Smooth muscle cell (in vitro differentiated cells): ENCODE data around the gene HOXC10. TPM values are rescaled to one million over a fixed set of nuclear protein-coding genes. Genes with fewer than 3 reads are reported as not detected.

Experiments
- DNase-seq: peaks from one replicate; lab custom pipeline; 2025; ENCODE audit not compliant: unreplicated experiment; lab: John Stamatoyannopoulos, UW
- H2AFZ ChIP-seq: fragments of 200-600 bp; sonication (generic); 2 replicates; pipeline ENCODE4 v1.6.0; 2016; ENCODE audit warnings: antibody characterized with exemption, low read depth, mild to moderate bottlenecking
- H3F3A ChIP-seq: fragments of 200-600 bp; sonication (generic); 2 replicates; pipeline ENCODE4 v1.6.0; 2017; ENCODE audit warnings: antibody characterized with exemption, low read depth
- H3K27ac ChIP-seq: fragments of 200-600 bp; sonication (generic); 2 replicates; pipeline ENCODE4 v1.5.1; 2016; ENCODE audit warnings: low read depth, mild to moderate bottlenecking
- H3K27me3 ChIP-seq: fragments of 200-600 bp; sonication (generic); 2 replicates; pipeline ENCODE4 v1.6.1; 2016; ENCODE audit warnings: low read depth, mild to moderate bottlenecking
- H3K36me3 ChIP-seq: fragments of 200-600 bp; sonication (generic); 2 replicates; pipeline ENCODE4 v1.5.1; 2016; ENCODE audit warnings: low read depth
- H3K4me1 ChIP-seq: fragments of 200-600 bp; sonication (generic); 2 replicates; pipeline ENCODE4 v1.5.1; 2016; ENCODE audit warnings: low read depth
- H3K4me2 ChIP-seq: fragments of 200-600 bp; sonication (generic); 2 replicates; pipeline ENCODE4 v1.6.0; 2016; ENCODE audit warnings: mild to moderate bottlenecking
- H3K4me3 ChIP-seq: fragments of 200-600 bp; sonication (generic); 2 replicates; pipeline ENCODE4 v1.5.1; 2016; ENCODE audit warnings: mild to moderate bottlenecking
- H3K79me2 ChIP-seq: fragments of 200-600 bp; sonication (generic); 2 replicates; pipeline ENCODE4 v1.6.0; 2016; ENCODE audit warnings: low read depth, mild to moderate bottlenecking
- H3K9ac ChIP-seq: fragments of 200-600 bp; sonication (generic); 2 replicates; pipeline ENCODE4 v1.6.0; 2016; ENCODE audit warnings: low read depth
- H3K9me3 ChIP-seq: fragments of 200-600 bp; sonication (generic); replicated peaks from 2 replicates; pipeline ENCODE4 v1.5.1; 2016; ENCODE audit warnings: low read depth
- H4K20me1 ChIP-seq: fragments of 200-600 bp; sonication (generic); 2 replicates; pipeline ENCODE4 v1.6.0; 2016; ENCODE audit warnings: low read depth
- CTCF ChIP-seq: fragments of 200-600 bp; sonication (generic); IDR thresholded peaks from 2 replicates; pipeline ENCODE4 v1.5.1; 2017; ENCODE audit warnings: borderline replicate concordance, mild to moderate bottlenecking, antibody characterized with exemption; ENCODE audit not compliant: insufficient read depth, poor library complexity, severe bottlenecking
- WGBS: methylation state at CpG from one replicate; pipeline ENCODE4 v1.1.7; 2016; ENCODE audit warnings: low lambda C conversion rate; 5-methylcytosine and 5-hydroxymethylcytosine counted together
- polyA plus RNA-seq: library from polyadenylated mRNA; unstranded; fragments of >200 nt; fragmentation: Nextera tagmentation; extraction: Ambion mirVana; gene quantifications from 2 replicates; pipeline ENCODE4 v1.2.1, GENCODE V29; 2016
- total RNA-seq: library from RNA; depleted of rRNA; stranded (reverse); fragments of >200 nt; gene quantifications from 2 replicates; pipeline ENCODE4 v1.2.3, GENCODE V29; 2014

HOXC10 gene
- total and polyA plus RNA-seq, 2 experiments from 2014 or later: 0.66 TPM; not detected in 1

- no peaks in the 10 kb centered on the region for H4K20me1 ChIP-seq
- H3K79me2 ChIP-seq: no peaks in the 10 kb centered on the region
- H3K27me3 ChIP-seq: peaks cover 100% of the 10 kb centered on the region
- no peak for TF ChIP-seq CTCF
- H3K4me1 ChIP-seq: no peaks in the 10 kb centered on the region
- H3K4me3 ChIP-seq: no peak overlapping the region
- no peak overlapping the region for H3K4me2 ChIP-seq
- DNase-seq: no peak
- H3K9me3 ChIP-seq: no peaks in the 10 kb centered on the region
- no peaks in the 10 kb centered on the region for H3K36me3 ChIP-seq
- no peaks in the 10 kb centered on the region for H3F3A ChIP-seq
- no peak overlapping the region for H2AFZ ChIP-seq
- H3K27ac ChIP-seq: no peak overlapping the region
- no peak overlapping the region for H3K9ac ChIP-seq
- WGBS: 41% methylated on average over 12 of the region's 12 CpGs
Measured at GRCh38 chr12:53969588-53970259, 15.2 kb upstream of the HOXC10 start.

GRCh38 chr12:53970451-53970850 is 14.5 kb upstream of the HOXC10 start:
- Histone ChIP-seq H3K79me2 (no peaks in the 10 kb centered on the region), H3K27ac (no peak overlapping the region), H4K20me1 (no peaks in the 10 kb centered on the region), H3K9me3 (no peaks in the 10 kb centered on the region), H3K4me2 (no peak overlapping the region), H3K36me3 (no peaks in the 10 kb centered on the region), H3K27me3 (peaks cover 100% of the 10 kb centered on the region), H3K4me1 (peaks cover 4% of the 10 kb centered on the region), H3K4me3 (no peak overlapping the region), H3K9ac (no peak overlapping the region), H2AFZ (no peak overlapping the region), H3F3A (no peaks in the 10 kb centered on the region)
- WGBS: 37% methylated on average over 4 of the region's 4 CpGs
- no peak for TF ChIP-seq CTCF
- no peak for DNase-seq

GRCh38 chr12:53971129-53971528 is 13.8 kb upstream of the HOXC10 start:
- no peaks in the 10 kb centered on the region for H3K79me2 ChIP-seq
- peaks cover 100% of the 10 kb centered on the region for H3K27me3 ChIP-seq

More at GRCh38 chr12:53971129-53971528, 13.8 kb upstream of the HOXC10 start:
- DNase-seq: no peak
- Histone ChIP-seq H4K20me1 (no peaks in the 10 kb centered on the region), H3K4me3 (no peak overlapping the region), H3K27ac (no peak overlapping the region), H2AFZ (no peak overlapping the region), H3F3A (no peaks in the 10 kb centered on the region), H3K4me1 (peaks cover 4% of the 10 kb centered on the region), H3K9ac (no peak overlapping the region), H3K9me3 (no peaks in the 10 kb centered on the region), H3K4me2 (no peak overlapping the region), H3K36me3 (no peaks in the 10 kb centered on the region)
- TF ChIP-seq CTCF: no peak
- WGBS: 82% methylated on average over 3 of the region's 3 CpGs
